HEK293 (cell line): Measurements from ENCODE around the gene TMEM39B.
"Not testable (repeated sequence)": the region's sequence is repeated elsewhere in the genome, so short reads cannot be mapped to it uniquely, and the experiment has no call there.

ENCODE experiments used
- CTCF ChIA-PET: fragments of 350-600 bp; formaldehyde crosslinking; extraction: SDS; loops from one replicate; lab custom pipeline; 2021; ENCODE audit warnings: antibody characterized with exemption; lab: Yijun Ruan, JAX
- POLR2A ChIA-PET: fragments of 300-600 bp; formaldehyde crosslinking; extraction: SDS; loops from one replicate; lab custom pipeline; 2020; ENCODE audit warnings: antibody characterized with exemption, inconsistent platforms; lab: Yijun Ruan, JAX
- H3K27ac ChIP-seq: fragments of 200-500 bp; sonication (Bioruptor generic); 2 replicates; pipeline ENCODE4 v1.5.1; 2014; ENCODE audit warnings: low read depth, low read length, control low read depth, inconsistent platforms; ENCODE audit errors: extremely low read depth
- H3K36me3 ChIP-seq, 2 experiments: fragments of 200-500 bp in 1 of 2; sonication (Bioruptor generic) in 1 of 2; 1 replicate in 1 of 2; 2 replicates in 1 of 2; pipeline ENCODE4 v1.5.1; 2014 to 2017; ENCODE audit warnings: inconsistent platforms in 2 of 2, low read length in 2 of 2; ENCODE audit not compliant: control insufficient read depth in 2 of 2, insufficient read depth in 1 of 2
- H3K4me1 ChIP-seq: fragments of 200-500 bp; sonication (Bioruptor generic); 2 replicates; pipeline ENCODE4 v1.5.1; 2014; ENCODE audit warnings: mild to moderate bottlenecking, low read length, inconsistent platforms; ENCODE audit not compliant: control insufficient read depth, insufficient read depth
- H3K4me3 ChIP-seq: 2 replicates; pipeline ENCODE4 v1.5.1; 2011; ENCODE audit warnings: low read depth, mild to moderate bottlenecking, control low read depth, low read length, moderate library complexity
- H3K9me3 ChIP-seq: fragments of 200-500 bp; sonication (Bioruptor generic); 2 replicates; pipeline ENCODE4 v1.5.1; 2014; ENCODE audit warnings: low read depth, low read length, inconsistent platforms; ENCODE audit not compliant: control insufficient read depth, insufficient read depth
- EGR2 ChIP-seq: fragments of 450-650 bp; formaldehyde crosslinking; IDR thresholded peaks from 2 replicates; pipeline ENCODE4 v1.5.1; 2016; ENCODE audit warnings: low read depth, missing biosample characterization, missing genetic modification characterization
- GLIS2 ChIP-seq: fragments of 450-650 bp; formaldehyde crosslinking; IDR thresholded peaks from 2 replicates; pipeline ENCODE4 v1.5.1; 2016; ENCODE audit warnings: missing biosample characterization, missing genetic modification characterization
- IKZF3 ChIP-seq: fragments of 450-650 bp; IDR thresholded peaks from 2 replicates; pipeline ENCODE4 v1.5.0; 2018; ENCODE audit warnings: missing biosample characterization, mild to moderate bottlenecking, missing genetic modification characterization, moderate library complexity
- SCRT1 ChIP-seq: fragments of 450-650 bp; formaldehyde crosslinking; IDR thresholded peaks from 2 replicates; pipeline ENCODE4 v1.5.1; 2016; ENCODE audit warnings: missing biosample characterization, missing genetic modification characterization, borderline replicate concordance
- SCRT2 ChIP-seq: fragments of 450-650 bp; formaldehyde crosslinking; IDR thresholded peaks from 2 replicates; pipeline ENCODE4 v1.5.1; 2016; ENCODE audit warnings: missing biosample characterization, missing genetic modification characterization
- SP7 ChIP-seq: fragments of 450-650 bp; formaldehyde crosslinking; IDR thresholded peaks from 2 replicates; pipeline ENCODE4 v1.5.1; 2016; ENCODE audit warnings: missing biosample characterization, missing genetic modification characterization
- ZFHX2 ChIP-seq: fragments of 450-650 bp; formaldehyde crosslinking; conservative IDR thresholded peaks from 2 replicates; pipeline ENCODE4 v1.5.1; 2016; ENCODE audit warnings: missing biosample characterization, missing genetic modification characterization
- ZNF121 ChIP-seq: fragments of 450-650 bp; formaldehyde crosslinking; IDR thresholded peaks from 2 replicates; pipeline ENCODE4 v1.5.1; 2016; ENCODE audit warnings: missing biosample characterization, missing genetic modification characterization
- ZNF335 ChIP-seq: fragments of 450-650 bp; formaldehyde crosslinking; conservative IDR thresholded peaks from 2 replicates; pipeline ENCODE4 v1.5.1; 2016; ENCODE audit warnings: missing biosample characterization, missing genetic modification characterization
- ZNF510 ChIP-seq: fragments of 450-650 bp; formaldehyde crosslinking; IDR thresholded peaks from 2 replicates; pipeline ENCODE4 v1.5.1; 2018; ENCODE audit warnings: mild to moderate bottlenecking, missing genetic modification characterization, missing biosample characterization; ENCODE audit not compliant: insufficient replicate concordance
- ZNF548 ChIP-seq: fragments of 450-650 bp; formaldehyde crosslinking; IDR thresholded peaks from 2 replicates; pipeline ENCODE4 v1.5.1; 2016; ENCODE audit warnings: missing biosample characterization, missing genetic modification characterization
- TF ChIP-seq, protein P1 (sequence below): fragments of 450-650 bp; formaldehyde crosslinking; IDR thresholded peaks from 2 replicates; pipeline ENCODE4 v1.5.1; 2016; ENCODE audit warnings: missing biosample characterization, missing genetic modification characterization, low read depth
- TF ChIP-seq, protein P2 (sequence below): fragments of 450-650 bp; formaldehyde crosslinking; IDR thresholded peaks from 2 replicates; pipeline ENCODE4 v1.5.1; 2016; ENCODE audit warnings: missing biosample characterization, missing genetic modification characterization
- TF ChIP-seq, protein P3 (sequence below): fragments of 450-650 bp; formaldehyde crosslinking; IDR thresholded peaks from 2 replicates; pipeline ENCODE4 v1.5.1; 2016; ENCODE audit warnings: missing biosample characterization, missing genetic modification characterization
- TF ChIP-seq, protein P4 (sequence below): fragments of 450-650 bp; formaldehyde crosslinking; IDR thresholded peaks from 2 replicates; pipeline ENCODE4 v1.5.1; 2016; ENCODE audit warnings: missing biosample characterization, missing genetic modification characterization
- TF ChIP-seq, protein P5 (sequence below): fragments of 450-650 bp; formaldehyde crosslinking; IDR thresholded peaks from 2 replicates; pipeline ENCODE4 v1.5.1; 2016; ENCODE audit warnings: missing biosample characterization, missing genetic modification characterization
- TF ChIP-seq, protein P6 (sequence below): fragments of 450-650 bp; formaldehyde crosslinking; IDR thresholded peaks from 2 replicates; pipeline ENCODE4 v1.5.1; 2016; ENCODE audit warnings: missing biosample characterization, missing genetic modification characterization, low read depth

TMEM39B gene

DNA sequence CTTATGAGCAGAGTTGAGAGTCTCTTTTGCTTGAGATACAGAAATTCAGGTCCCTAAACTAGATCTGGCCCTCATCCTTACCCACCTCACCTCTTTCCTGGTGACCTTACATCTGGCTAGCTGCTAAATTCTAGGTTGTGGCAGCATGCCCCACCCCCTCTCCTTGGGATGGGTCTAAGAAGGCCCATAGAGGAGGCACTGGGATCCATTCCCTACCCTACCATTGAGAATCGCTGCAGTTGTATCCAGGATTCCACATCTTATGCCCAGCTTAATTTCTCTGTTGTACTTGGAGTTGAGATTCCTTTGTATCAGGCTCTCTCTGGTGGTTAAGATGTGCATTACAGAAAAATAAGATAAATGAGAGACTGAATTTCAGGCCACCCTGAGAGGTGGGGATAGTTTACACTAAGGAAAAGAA, 9.5 kb upstream of the TMEM39B start (continued):
- TF ChIP-seq, protein P1, sequence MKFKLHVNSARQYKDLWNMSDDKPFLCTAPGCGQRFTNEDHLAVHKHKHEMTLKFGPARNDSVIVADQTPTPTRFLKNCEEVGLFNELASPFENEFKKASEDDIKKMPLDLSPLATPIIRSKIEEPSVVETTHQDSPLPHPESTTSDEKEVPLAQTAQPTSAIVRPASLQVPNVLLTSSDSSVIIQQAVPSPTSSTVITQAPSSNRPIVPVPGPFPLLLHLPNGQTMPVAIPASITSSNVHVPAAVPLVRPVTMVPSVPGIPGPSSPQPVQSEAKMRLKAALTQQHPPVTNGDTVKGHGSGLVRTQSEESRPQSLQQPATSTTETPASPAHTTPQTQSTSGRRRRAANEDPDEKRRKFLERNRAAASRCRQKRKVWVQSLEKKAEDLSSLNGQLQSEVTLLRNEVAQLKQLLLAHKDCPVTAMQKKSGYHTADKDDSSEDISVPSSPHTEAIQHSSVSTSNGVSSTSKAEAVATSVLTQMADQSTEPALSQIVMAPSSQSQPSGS (tag by site-specific recombination) = no peak
- TF ChIP-seq GLIS2 (tag by site-specific recombination) = no peak

DNA sequence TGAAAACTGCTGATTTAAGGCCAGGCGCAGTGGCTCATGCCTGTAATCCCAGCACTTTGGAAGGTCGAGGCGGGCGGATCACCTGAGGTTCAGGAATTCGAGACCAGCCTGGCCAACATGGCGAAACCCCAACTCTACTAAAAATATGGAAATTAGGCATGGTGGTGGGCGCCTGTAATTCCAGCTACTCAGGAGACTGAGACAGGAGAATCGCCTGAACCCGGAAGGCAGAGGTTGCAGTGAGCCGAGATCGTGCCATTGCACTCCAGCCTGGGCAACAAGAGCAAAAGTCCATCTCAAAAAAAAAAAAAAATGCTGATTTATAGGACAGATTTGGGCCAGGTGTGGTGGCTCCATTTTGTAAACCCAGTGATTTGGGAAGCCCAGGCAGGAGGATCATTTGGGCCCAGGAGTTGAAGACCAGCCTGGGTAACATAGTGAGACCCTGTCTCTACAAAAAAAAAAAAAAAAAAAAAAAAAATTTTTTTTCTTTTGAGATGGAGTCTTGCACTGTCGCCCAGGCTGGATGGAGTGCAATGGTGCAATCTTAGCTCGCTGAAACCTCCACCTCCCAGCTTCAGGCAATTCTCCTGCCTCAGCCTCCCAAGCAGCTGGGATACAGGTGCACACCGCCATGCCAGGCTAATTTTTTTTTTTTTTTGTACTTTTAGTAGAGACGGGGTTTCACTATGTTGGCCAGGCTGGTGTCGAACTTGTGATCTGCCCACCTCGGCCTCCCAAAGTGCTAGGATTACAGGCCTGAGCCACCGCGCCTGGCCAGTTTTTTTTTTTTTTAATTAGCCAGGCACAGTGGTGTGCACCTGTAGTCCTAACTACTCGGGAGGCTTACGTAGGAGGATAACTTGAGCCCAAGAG, 6.9 kb upstream of the TMEM39B start:
- CTCF ChIA-PET = interaction anchor here (0.6 to 1.4 kb wide), 8 partner anchors 63 to 402 kb away, joined by 3 to 5 read pairs (median 3); no protein-coding TSS in a partner anchor
- H3K9me3 ChIP-seq, H3K36me3 ChIP-seq, H3K27ac ChIP-seq, H3K4me3 ChIP-seq: not testable (repeated sequence)
- peaks cover 15% of the 10 kb centered on the region for H3K4me1 ChIP-seq
- TF ChIP-seq ZNF335 (tag by site-specific recombination) = 0 out of 2 replicates have a peak, but pooled peaks have one; percentile 21
- TF ChIP-seq SCRT2 (tag by site-specific recombination) = peak; percentile 43
- TF ChIP-seq ZNF121 (tag by site-specific recombination) = peak; percentile 94
- TF ChIP-seq ZFHX2 = peak; percentile 28; the same call in 1 of the 2 replicates
- TF ChIP-seq, protein P2, sequence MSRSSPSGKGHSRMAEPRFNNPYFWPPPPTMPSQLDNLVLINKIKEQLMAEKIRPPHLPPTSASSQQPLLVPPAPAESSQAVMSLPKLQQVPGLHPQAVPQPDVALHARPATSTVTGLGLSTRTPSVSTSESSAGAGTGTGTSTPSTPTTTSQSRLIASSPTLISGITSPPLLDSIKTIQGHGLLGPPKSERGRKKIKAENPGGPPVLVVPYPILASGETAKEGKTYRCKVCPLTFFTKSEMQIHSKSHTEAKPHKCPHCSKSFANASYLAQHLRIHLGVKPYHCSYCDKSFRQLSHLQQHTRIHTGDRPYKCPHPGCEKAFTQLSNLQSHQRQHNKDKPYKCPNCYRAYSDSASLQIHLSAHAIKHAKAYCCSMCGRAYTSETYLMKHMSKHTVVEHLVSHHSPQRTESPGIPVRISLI = peak; percentile 91
- peak; percentile 75; the same call in 1 of the 2 replicates for TF ChIP-seq SCRT1
- 0 out of 2 replicates have a peak, but pooled peaks have one; percentile 14 for TF ChIP-seq SP7 (tag by site-specific recombination)
- 0 out of 2 replicates have a peak, but pooled peaks have one; percentile 9 for TF ChIP-seq EGR2
- POLR2A ChIA-PET = interaction anchor here (0.7 kb wide), 1 partner anchor 242 kb away, joined by 5 read pairs; no protein-coding TSS in a partner anchor

DNA sequence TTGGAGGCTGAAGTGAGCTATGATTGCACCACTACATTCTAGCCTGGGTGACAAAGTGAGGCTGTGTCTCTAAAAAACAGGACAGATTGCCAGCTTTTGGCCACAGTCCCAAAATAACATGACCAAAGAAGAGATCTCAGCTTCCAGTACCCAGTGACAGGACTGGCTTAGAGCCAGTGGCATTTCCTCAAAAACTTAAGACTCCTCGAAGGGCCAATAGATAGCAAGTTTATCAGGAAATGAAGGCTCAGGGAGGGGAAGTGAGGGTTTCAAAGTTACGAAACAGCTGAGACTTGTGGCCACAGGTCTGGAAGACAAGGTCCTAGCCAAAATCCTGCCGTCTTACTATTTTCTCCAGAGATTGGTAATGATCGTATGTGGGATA, 6.3 kb upstream of the TMEM39B start:
- ChIA-PET CTCF (interaction anchor here (0.6 to 0.9 kb wide), 6 partner anchors 62 to 321 kb away, joined by 3 read pairs; no protein-coding TSS in a partner anchor), POLR2A (no interaction called here)
- Histone ChIP-seq H3K4me1 (peaks cover 15% of the 10 kb centered on the region), H3K36me3 (peaks cover 0 to 2% of the 10 kb centered on the region in 2 experiments; a peak in 1 of 3 replicates), H3K4me3 (no peak overlapping the region), H3K27ac (no peak overlapping the region), H3K9me3 (no peaks in the 10 kb centered on the region)
- TF ChIP-seq ZFHX2 = no peak
- TF ChIP-seq, protein P3, sequence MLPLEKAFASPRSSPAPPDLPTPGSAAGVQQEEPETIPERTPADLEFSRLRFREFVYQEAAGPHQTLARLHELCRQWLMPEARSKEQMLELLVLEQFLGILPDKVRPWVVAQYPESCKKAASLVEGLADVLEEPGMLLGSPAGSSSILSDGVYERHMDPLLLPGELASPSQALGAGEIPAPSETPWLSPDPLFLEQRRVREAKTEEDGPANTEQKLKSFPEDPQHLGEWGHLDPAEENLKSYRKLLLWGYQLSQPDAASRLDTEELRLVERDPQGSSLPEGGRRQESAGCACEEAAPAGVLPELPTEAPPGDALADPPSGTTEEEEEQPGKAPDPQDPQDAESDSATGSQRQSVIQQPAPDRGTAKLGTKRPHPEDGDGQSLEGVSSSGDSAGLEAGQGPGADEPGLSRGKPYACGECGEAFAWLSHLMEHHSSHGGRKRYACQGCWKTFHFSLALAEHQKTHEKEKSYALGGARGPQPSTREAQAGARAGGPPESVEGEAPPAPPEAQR (tag by site-specific recombination) = no peak
- TF ChIP-seq IKZF3 (tag by site-specific recombination) = peak; percentile 50; the same call in 1 of the 2 replicates
- no peak for TF ChIP-seq GLIS2 (tag by site-specific recombination)
- no peak for TF ChIP-seq ZNF510 (tag by site-specific recombination)
- no peak for TF ChIP-seq ZNF548 (tag by site-specific recombination)
- TF ChIP-seq, protein P4, sequence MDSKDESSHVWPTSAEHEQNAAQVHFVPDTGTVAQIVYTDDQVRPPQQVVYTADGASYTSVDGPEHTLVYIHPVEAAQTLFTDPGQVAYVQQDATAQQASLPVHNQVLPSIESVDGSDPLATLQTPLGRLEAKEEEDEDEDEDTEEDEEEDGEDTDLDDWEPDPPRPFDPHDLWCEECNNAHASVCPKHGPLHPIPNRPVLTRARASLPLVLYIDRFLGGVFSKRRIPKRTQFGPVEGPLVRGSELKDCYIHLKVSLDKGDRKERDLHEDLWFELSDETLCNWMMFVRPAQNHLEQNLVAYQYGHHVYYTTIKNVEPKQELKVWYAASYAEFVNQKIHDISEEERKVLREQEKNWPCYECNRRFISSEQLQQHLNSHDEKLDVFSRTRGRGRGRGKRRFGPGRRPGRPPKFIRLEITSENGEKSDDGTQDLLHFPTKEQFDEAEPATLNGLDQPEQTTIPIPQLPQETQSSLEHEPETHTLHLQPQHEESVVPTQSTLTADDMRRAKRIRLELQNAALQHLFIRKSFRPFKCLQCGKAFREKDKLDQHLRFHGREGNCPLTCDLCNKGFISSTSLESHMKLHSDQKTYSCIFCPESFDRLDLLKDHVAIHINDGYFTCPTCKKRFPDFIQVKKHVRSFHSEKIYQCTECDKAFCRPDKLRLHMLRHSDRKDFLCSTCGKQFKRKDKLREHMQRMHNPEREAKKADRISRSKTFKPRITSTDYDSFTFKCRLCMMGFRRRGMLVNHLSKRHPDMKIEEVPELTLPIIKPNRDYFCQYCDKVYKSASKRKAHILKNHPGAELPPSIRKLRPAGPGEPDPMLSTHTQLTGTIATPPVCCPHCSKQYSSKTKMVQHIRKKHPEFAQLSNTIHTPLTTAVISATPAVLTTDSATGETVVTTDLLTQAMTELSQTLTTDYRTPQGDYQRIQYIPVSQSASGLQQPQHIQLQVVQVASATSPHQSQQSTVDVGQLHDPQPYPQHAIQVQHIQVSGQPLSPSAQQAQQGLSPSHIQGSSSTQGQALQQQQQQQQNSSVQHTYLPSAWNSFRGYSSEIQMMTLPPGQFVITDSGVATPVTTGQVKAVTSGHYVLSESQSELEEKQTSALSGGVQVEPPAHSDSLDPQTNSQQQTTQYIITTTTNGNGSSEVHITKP (tag by site-specific recombination) = peak; percentile 10; the same call in 1 of the 2 replicates
- TF ChIP-seq, protein P5, sequence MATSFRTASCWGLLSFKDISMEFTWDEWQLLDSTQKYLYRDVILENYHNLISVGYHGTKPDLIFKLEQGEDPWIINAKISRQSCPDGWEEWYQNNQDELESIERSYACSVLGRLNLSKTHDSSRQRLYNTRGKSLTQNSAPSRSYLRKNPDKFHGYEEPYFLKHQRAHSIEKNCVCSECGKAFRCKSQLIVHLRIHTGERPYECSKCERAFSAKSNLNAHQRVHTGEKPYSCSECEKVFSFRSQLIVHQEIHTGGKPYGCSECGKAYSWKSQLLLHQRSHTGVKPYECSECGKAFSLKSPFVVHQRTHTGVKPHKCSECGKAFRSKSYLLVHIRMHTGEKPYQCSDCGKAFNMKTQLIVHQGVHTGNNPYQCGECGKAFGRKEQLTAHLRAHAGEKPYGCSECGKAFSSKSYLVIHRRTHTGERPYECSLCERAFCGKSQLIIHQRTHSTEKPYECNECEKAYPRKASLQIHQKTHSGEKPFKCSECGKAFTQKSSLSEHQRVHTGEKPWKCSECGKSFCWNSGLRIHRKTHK (tag by site-specific recombination) = no peak
- no peak for TF ChIP-seq ZNF121 (tag by site-specific recombination)
- TF ChIP-seq, protein P6, sequence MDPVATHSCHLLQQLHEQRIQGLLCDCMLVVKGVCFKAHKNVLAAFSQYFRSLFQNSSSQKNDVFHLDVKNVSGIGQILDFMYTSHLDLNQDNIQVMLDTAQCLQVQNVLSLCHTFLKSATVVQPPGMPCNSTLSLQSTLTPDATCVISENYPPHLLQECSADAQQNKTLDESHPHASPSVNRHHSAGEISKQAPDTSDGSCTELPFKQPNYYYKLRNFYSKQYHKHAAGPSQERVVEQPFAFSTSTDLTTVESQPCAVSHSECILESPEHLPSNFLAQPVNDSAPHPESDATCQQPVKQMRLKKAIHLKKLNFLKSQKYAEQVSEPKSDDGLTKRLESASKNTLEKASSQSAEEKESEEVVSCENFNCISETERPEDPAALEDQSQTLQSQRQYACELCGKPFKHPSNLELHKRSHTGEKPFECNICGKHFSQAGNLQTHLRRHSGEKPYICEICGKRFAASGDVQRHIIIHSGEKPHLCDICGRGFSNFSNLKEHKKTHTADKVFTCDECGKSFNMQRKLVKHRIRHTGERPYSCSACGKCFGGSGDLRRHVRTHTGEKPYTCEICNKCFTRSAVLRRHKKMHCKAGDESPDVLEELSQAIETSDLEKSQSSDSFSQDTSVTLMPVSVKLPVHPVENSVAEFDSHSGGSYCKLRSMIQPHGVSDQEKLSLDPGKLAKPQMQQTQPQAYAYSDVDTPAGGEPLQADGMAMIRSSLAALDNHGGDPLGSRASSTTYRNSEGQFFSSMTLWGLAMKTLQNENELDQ (tag by site-specific recombination) = no peak
